CD4-positive, CD25-positive, alpha-beta regulatory T cell (primary cell): ENCODE results near the gene APOD. TPM values are rescaled to one million over a fixed set of nuclear protein-coding genes. Genes with fewer than 3 reads are reported as not detected.

ENCODE experiments used
- ATAC-seq, 2 donors: fragments of 150-1000 bp; cut with Tn5 transposase; one replicate each; pipeline ENCODE4 v1.10.0; 2021; ENCODE audit warnings: low read depth in 2 of 2, moderate number of reproducible peaks in 2 of 2, moderate library complexity in 1 of 2
- DNase-seq, 3 donors: peaks; one replicate each; pipeline versions ENCODE4 v3.0.0 to v3.0.0-alpha.2; 2012 to 2022; ENCODE audit warnings: mixed read lengths in 1 of 3
- H3K27ac ChIP-seq: one replicate; pipeline ENCODE4 v1.7.0; 2013; ENCODE audit warnings: mild to moderate bottlenecking, low read length; ENCODE audit not compliant: insufficient read depth, poor library complexity, severe bottlenecking
- H3K27me3 ChIP-seq: one replicate; pipeline ENCODE4 v1.7.0; 2013; ENCODE audit warnings: low read length; ENCODE audit not compliant: control insufficient read depth, insufficient read depth
- H3K36me3 ChIP-seq: one replicate; pipeline ENCODE4 v1.7.0; 2013; ENCODE audit warnings: mild to moderate bottlenecking, low read length, moderate library complexity; ENCODE audit not compliant: control insufficient read depth, insufficient read depth
- H3K4me1 ChIP-seq: 2 replicates; pipeline ENCODE4 v1.7.0; 2013; ENCODE audit warnings: mild to moderate bottlenecking, low read length; ENCODE audit not compliant: insufficient read depth, control insufficient read depth, poor library complexity, severe bottlenecking
- H3K4me3 ChIP-seq: one replicate; pipeline ENCODE4 v1.7.0; 2013; ENCODE audit warnings: low read depth, mild to moderate bottlenecking, low read length, moderate library complexity
- H3K9me3 ChIP-seq, 2 experiments: 1 replicate in 1 of 2; 2 replicates in 1 of 2; pipeline ENCODE4 v1.7.0; 2013; ENCODE audit warnings: low read length in 2 of 2, mild to moderate bottlenecking in 1 of 2, moderate library complexity in 1 of 2; ENCODE audit not compliant: control insufficient read depth in 2 of 2
- H3K27ac Mint-ChIP-seq, 3 donors: one replicate each; pipeline ENCODE4 v1.8.0; 2020 to 2022; ENCODE audit warnings: mild to moderate bottlenecking in 3 of 3, mixed read lengths in 3 of 3, moderate library complexity in 2 of 3
- H3K27me3 Mint-ChIP-seq: one replicate; pipeline ENCODE4 v1.8.0; 2022; ENCODE audit warnings: mild to moderate bottlenecking, mixed read lengths
- H3K36me3 Mint-ChIP-seq: one replicate; pipeline ENCODE4 v1.8.0; 2020; ENCODE audit warnings: mixed read lengths
- H3K4me1 Mint-ChIP-seq, 4 donors: one replicate each; pipeline ENCODE4 v1.8.0; 2020 to 2022; ENCODE audit warnings: mixed read lengths in 4 of 4, mild to moderate bottlenecking in 1 of 4
- H3K4me3 Mint-ChIP-seq, 4 donors: one replicate each; pipeline ENCODE4 v1.8.0; 2020 to 2022; ENCODE audit warnings: mild to moderate bottlenecking in 4 of 4, mixed read lengths in 4 of 4, moderate library complexity in 3 of 4
- H3K9me3 Mint-ChIP-seq, 7 donors: one replicate each; pipeline ENCODE4 v1.8.0; 2020 to 2022; ENCODE audit warnings: mixed read lengths in 7 of 7, mild to moderate bottlenecking in 3 of 7, moderate library complexity in 2 of 7
- polyA plus RNA-seq, 4 donors: library from polyadenylated mRNA; unstranded; fragments of 300-500 nt; fragmentation: Illumina TruSeq; gene quantifications; one replicate each; pipeline ENCODE4 v1.2.3, GENCODE V29; 2021
- total RNA-seq: library from RNA; stranded (reverse); gene quantifications from one replicate; pipeline ENCODE4 v1.2.3, GENCODE V29; 2022

Gene APOD
- total and polyA plus RNA-seq, 5 donors from 2014 or later, result 0.60 TPM; not detected in 4

GRCh38 chr3:195540511-195540910, 43.2 kb downstream of the APOD start:
- no peaks in the 10 kb centered on the region for H3K9me3 Mint-ChIP-seq
- H3K9me3 ChIP-seq, result no peaks in the 10 kb centered on the region
- H3K4me1 Mint-ChIP-seq, result peaks cover 40 to 71% (median 54%) of the 10 kb centered on the region in 4 donors
- H3K4me3 Mint-ChIP-seq, result peak overlapping the region; percentile 91 to 98 (median 92)
- H3K4me3 ChIP-seq, result peak overlapping the region; percentile 100
- H3K27ac Mint-ChIP-seq, result peak overlapping the region; percentile 53 to 97 (median 78)
- H3K36me3 ChIP-seq, result peaks cover 2% of the 10 kb centered on the region
- ATAC-seq (no peak), DNase-seq (peak in 1 of 3 donors; percentile 39)
- H3K27ac ChIP-seq, result peak overlapping the region; percentile 94
- H3K27me3 ChIP-seq, result no peaks in the 10 kb centered on the region
- H3K4me1 ChIP-seq, result peaks cover 80% of the 10 kb centered on the region
- no peaks in the 10 kb centered on the region for H3K27me3 Mint-ChIP-seq
- peaks cover 24% of the 10 kb centered on the region for H3K36me3 Mint-ChIP-seq

- Mint-ChIP-seq H3K4me3 (peak overlapping the region; percentile 91 to 98 (median 92)), H3K4me1 (peaks cover 42 to 71% (median 55%) of the 10 kb centered on the region in 4 donors), H3K9me3 (no peaks in the 10 kb centered on the region), H3K27ac (peak overlapping the region; percentile 78 to 97 (median 95)), H3K36me3 (peaks cover 24% of the 10 kb centered on the region), H3K27me3 (no peaks in the 10 kb centered on the region)
- H3K27me3 ChIP-seq, result no peaks in the 10 kb centered on the region
- peaks cover 2% of the 10 kb centered on the region for H3K36me3 ChIP-seq
- H3K27ac ChIP-seq, result peak overlapping the region; percentile 94
- H3K4me1 ChIP-seq, result peaks cover 80% of the 10 kb centered on the region
- H3K4me3 ChIP-seq, result peak overlapping the region; percentile 100
- ATAC-seq (no peak), DNase-seq (peak in 1 of 3 donors; percentile 28)
- no peaks in the 10 kb centered on the region for H3K9me3 ChIP-seq
Observed at GRCh38 chr3:195540027-195540426, 43.7 kb downstream of the APOD start.

DNA sequence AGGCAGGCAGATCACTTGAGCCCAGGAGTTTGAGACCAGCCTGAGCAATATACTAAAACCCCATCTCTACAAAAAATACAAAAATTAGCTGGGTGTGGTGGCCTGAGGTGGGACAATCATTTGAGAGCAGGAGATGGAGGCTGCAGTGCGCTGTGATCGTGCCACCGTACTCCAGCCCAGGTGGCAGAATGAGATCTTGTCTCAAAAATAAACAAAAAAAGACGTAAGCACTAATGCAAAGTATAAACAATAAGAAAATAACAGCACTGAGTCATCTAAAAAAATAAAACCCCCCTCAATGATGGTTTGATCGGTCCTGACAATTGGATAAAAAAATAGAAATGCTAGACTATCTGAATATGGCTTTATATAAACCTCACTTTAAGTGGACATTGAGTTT, 44.3 kb downstream of the APOD start:
- no peak for ATAC-seq
- peaks cover 80% of the 10 kb centered on the region for H3K4me1 ChIP-seq
- DNase-seq, result no peak
- Mint-ChIP-seq H3K27ac (peak overlapping the region; percentile 91 to 97 (median 95)), H3K27me3 (no peaks in the 10 kb centered on the region), H3K4me1 (peaks cover 41 to 71% (median 55%) of the 10 kb centered on the region in 4 donors), H3K4me3 (peak overlapping the region; percentile 91 to 98 (median 92)), H3K36me3 (peaks cover 24% of the 10 kb centered on the region), H3K9me3 (no peaks in the 10 kb centered on the region)
- no peaks in the 10 kb centered on the region for H3K9me3 ChIP-seq
- H3K27ac ChIP-seq, result peak overlapping the region; percentile 94
- H3K4me3 ChIP-seq, result peak overlapping the region; percentile 100
- peaks cover 2% of the 10 kb centered on the region for H3K36me3 ChIP-seq
- H3K27me3 ChIP-seq, result no peaks in the 10 kb centered on the region

DNA sequence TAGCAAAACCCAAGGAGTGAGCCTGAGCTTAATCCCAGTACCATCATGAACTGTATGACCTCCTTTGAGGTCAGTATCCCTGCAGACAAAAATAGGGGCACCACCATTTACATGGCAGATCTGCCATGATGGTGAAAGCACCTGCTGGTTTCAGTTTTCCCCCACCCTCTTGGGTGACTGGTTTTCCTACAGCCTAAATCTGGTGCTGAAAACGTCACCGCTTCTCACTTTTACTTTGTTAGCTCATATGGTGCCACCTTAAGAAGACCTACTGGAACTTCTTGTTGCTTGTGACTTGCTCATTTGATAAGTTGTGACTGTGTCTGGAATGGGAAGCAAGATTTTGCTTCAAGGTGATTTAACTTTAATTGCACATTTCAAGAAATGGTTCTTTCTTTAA, 45.7 kb downstream of the APOD start:
- peak overlapping the region in 2 of 3 donors; percentile 69 for H3K27ac Mint-ChIP-seq
- DNase-seq (peak in 2 of 3 donors; percentile 20 to 74), ATAC-seq (peak; percentile 26 to 46)
- H3K4me1 ChIP-seq, result peaks cover 83% of the 10 kb centered on the region
- no peaks in the 10 kb centered on the region for H3K27me3 Mint-ChIP-seq
- peaks cover 2% of the 10 kb centered on the region for H3K36me3 ChIP-seq
- H3K4me3 Mint-ChIP-seq, result peak overlapping the region; percentile 84 to 98 (median 92)
- H3K9me3 Mint-ChIP-seq, result no peaks in the 10 kb centered on the region
- no peaks in the 10 kb centered on the region for H3K27me3 ChIP-seq
- peaks cover 51 to 75% (median 60%) of the 10 kb centered on the region in 4 donors for H3K4me1 Mint-ChIP-seq
- H3K36me3 Mint-ChIP-seq, result peaks cover 31% of the 10 kb centered on the region
- H3K4me3 ChIP-seq, result peak overlapping the region; percentile 100
- no peaks in the 10 kb centered on the region for H3K9me3 ChIP-seq
- peak overlapping the region; percentile 94 for H3K27ac ChIP-seq

GRCh38 chr3:195535293-195535692, 48.4 kb downstream of the APOD start:
- H3K4me3 Mint-ChIP-seq, result peak overlapping the region; percentile 30 to 81 (median 68)
- no peaks in the 10 kb centered on the region for H3K27me3 Mint-ChIP-seq
- H3K4me1 Mint-ChIP-seq, result peaks cover 54 to 98% (median 72%) of the 10 kb centered on the region in 4 donors
- no peaks in the 10 kb centered on the region for H3K9me3 Mint-ChIP-seq
- H3K36me3 ChIP-seq, result peaks cover 7% of the 10 kb centered on the region
- H3K27ac Mint-ChIP-seq, result peak overlapping the region; percentile 57 to 83 (median 75)
- H3K36me3 Mint-ChIP-seq, result peaks cover 29% of the 10 kb centered on the region
- no peaks in the 10 kb centered on the region for H3K9me3 ChIP-seq
- peak overlapping the region; percentile 29 for H3K4me3 ChIP-seq
- no peak for ATAC-seq
- peaks cover 95% of the 10 kb centered on the region for H3K4me1 ChIP-seq
- no peaks in the 10 kb centered on the region for H3K27me3 ChIP-seq
- H3K27ac ChIP-seq, result no peak overlapping the region
- no peak for DNase-seq

GRCh38 chr3:195532834-195533233, 50.9 kb downstream of the APOD start:
- H3K36me3 Mint-ChIP-seq, result peaks cover 20% of the 10 kb centered on the region
- peak overlapping the region in 2 of 3 donors; percentile 15 to 28 for H3K27ac Mint-ChIP-seq
- no peak overlapping the region for H3K27ac ChIP-seq

DNA sequence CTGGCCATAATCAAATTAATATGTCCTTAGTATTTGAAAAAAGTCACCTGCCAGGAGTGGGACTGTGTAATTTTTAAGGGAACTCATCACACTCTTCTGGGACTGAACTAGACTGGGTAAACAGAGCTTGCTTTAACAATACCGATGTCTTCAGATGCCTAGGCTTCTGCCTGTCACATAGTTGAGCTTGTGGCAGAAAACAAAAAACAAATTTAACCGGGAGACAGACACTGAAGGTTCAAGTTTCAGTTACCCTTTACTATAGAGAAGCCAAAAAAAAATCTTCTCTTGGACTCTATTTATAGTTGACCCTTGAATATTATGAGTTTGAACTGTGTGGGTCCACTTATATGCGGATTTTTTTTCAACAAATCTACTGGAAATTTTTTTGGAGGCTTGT, 51.4 kb downstream of the APOD start:
- H3K4me3 Mint-ChIP-seq, result peak overlapping the region in 3 of 4 donors; percentile 30 to 81 (median 61)
- H3K9me3 ChIP-seq, result no peaks in the 10 kb centered on the region
- no peaks in the 10 kb centered on the region for H3K27me3 Mint-ChIP-seq
- peaks cover 29 to 91% (median 64%) of the 10 kb centered on the region in 4 donors for H3K4me1 Mint-ChIP-seq
- peaks cover 28% of the 10 kb centered on the region for H3K36me3 ChIP-seq
- peaks cover 23% of the 10 kb centered on the region for H3K36me3 Mint-ChIP-seq
- ATAC-seq (no peak), DNase-seq (no peak)
- H3K27me3 ChIP-seq, result no peaks in the 10 kb centered on the region
- H3K27ac Mint-ChIP-seq, result peak overlapping the region; percentile 9 to 28 (median 15)
- H3K9me3 Mint-ChIP-seq, result no peaks in the 10 kb centered on the region
- H3K27ac ChIP-seq, result no peak overlapping the region
- peak overlapping the region; percentile 43 for H3K4me3 ChIP-seq
- peaks cover 72% of the 10 kb centered on the region for H3K4me1 ChIP-seq

More at GRCh38 chr3:195532834-195533233, 50.9 kb downstream of the APOD start:
- Histone ChIP-seq H3K4me3 (peak overlapping the region; percentile 61), H3K27me3 (no peaks in the 10 kb centered on the region), H3K4me1 (peaks cover 77% of the 10 kb centered on the region), H3K36me3 (peaks cover 24% of the 10 kb centered on the region), H3K9me3 (no peaks in the 10 kb centered on the region)
- Mint-ChIP-seq H3K4me3 (peak overlapping the region; percentile 30 to 89 (median 71)), H3K27me3 (no peaks in the 10 kb centered on the region), H3K9me3 (no peaks in the 10 kb centered on the region), H3K4me1 (peaks cover 34 to 93% (median 67%) of the 10 kb centered on the region in 4 donors)
- no peak for DNase-seq
- ATAC-seq, result no peak

DNA sequence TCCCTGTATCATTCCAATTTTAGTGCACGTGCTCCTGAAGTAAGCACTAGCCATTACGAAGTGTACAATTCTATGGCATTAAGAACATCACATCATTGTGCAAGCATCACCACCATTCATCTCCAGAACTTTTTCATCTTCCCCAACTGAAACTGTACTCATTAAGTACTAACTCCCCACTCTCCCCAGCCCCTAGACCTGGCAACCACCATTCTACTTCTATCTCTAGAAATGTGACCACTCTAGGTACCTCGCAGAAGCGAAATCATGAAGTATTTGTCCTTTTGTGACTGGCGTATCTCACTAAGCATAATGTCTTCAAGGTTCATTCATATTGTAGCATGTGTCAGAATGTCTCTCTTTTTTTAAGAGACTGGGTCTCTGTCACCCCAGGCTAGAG, 52.1 kb downstream of the APOD start:
- no peaks in the 10 kb centered on the region for H3K9me3 ChIP-seq
- Mint-ChIP-seq H3K4me3 (peak overlapping the region in 3 of 4 donors; percentile 11 to 57 (median 52)), H3K27me3 (no peaks in the 10 kb centered on the region), H3K4me1 (peaks cover 25 to 86% (median 63%) of the 10 kb centered on the region in 4 donors), H3K9me3 (no peaks in the 10 kb centered on the region), H3K36me3 (peaks cover 24% of the 10 kb centered on the region), H3K27ac (peak overlapping the region; percentile 21 to 69 (median 39))
- peaks cover 66% of the 10 kb centered on the region for H3K4me1 ChIP-seq
- no peaks in the 10 kb centered on the region for H3K27me3 ChIP-seq
- peaks cover 31% of the 10 kb centered on the region for H3K36me3 ChIP-seq
- peak overlapping the region; percentile 34 for H3K4me3 ChIP-seq
- H3K27ac ChIP-seq, result no peak overlapping the region
- no peak for DNase-seq
- ATAC-seq, result no peak
